ENCODE data around the gene ANTXR1. TPM values are rescaled to one million over a fixed set of nuclear protein-coding genes. Genes with fewer than 3 reads are reported as not detected.

The ANTXR1 gene
- total and polyA plus RNA-seq, 9 of the 15 experiments (the other 6 are each of a cell fraction or from before 2014, with no cell fraction given): 0.07 to 1.00 (median 0.54) TPM

GRCh38 chr2:69165091-69165880 is 152.3 kb downstream of the ANTXR1 start (continued):
- TF ChIP-seq, protein P1, sequence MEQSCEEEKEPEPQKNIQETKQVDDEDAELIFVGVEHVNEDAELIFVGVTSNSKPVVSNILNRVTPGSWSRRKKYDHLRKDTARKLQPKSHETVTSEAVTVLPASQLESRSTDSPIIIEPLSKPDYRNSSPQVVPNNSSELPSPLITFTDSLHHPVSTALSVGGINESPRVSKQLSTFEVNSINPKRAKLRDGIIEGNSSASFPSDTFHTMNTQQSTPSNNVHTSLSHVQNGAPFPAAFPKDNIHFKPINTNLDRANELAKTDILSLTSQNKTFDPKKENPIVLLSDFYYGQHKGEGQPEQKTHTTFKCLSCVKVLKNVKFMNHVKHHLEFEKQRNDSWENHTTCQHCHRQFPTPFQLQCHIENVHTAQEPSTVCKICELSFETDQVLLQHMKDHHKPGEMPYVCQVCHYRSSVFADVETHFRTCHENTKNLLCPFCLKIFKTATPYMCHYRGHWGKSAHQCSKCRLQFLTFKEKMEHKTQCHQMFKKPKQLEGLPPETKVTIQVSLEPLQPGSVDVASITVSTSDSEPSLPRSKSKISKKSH (CRISPR knock-in tag; IDR thresholded peaks at IDR 0.05): no peak
- TF ChIP-seq SRSF3 (IDR thresholded peaks at IDR 0.05; ENCODE audit: insufficient read depth, low read length) (no peak), CHD1 (IDR thresholded peaks at IDR 0.05; ENCODE audit: low read length) (no peak), NR2C1 (IDR thresholded peaks at IDR 0.05) (no peak), NR2C1 (tag; IDR thresholded peaks at IDR 0.05) (no peak)

- Histone ChIP-seq H3K9me3 (replicated peaks; ENCODE audit: control insufficient read depth, insufficient read depth, low read depth, low read length) (no peaks in the 10 kb centered on the region), H3K9me1 (ENCODE audit: control insufficient read depth, insufficient read depth, low read length) (no peaks in the 10 kb centered on the region), H3K79me2 (ENCODE audit: control insufficient read depth, insufficient read depth, low read length) (no peaks in the 10 kb centered on the region), H4K20me1 (replicated peaks; ENCODE audit: control insufficient read depth, insufficient read depth, low read length) (no peaks in the 10 kb centered on the region; the same call in 1 of the 2 replicates), H3K4me1 (replicated peaks in 1 of 2; ENCODE audit: control insufficient read depth in 2 of 2, insufficient read depth in 2 of 2, low read length in 2 of 2) (no peaks in the 10 kb centered on the region; a peak in 1 of 5 replicates), H3K27me3 (ENCODE audit: control insufficient read depth in 2 of 2, insufficient read depth in 2 of 2, low read length in 2 of 2) (peaks cover 17 to 45% of the 10 kb centered on the region in 2 experiments), H3K4me3 (no peak overlapping the region), H3K27ac (ENCODE audit: extremely low read depth, low read depth, low read length) (no peak overlapping the region), H3K36me3 (ENCODE audit: control insufficient read depth, insufficient read depth, low read length) (no peaks in the 10 kb centered on the region), H3K4me2 (ENCODE audit: insufficient read depth, low read length) (no peak overlapping the region), H2AFZ (ENCODE audit: low read depth, low read length) (no peak overlapping the region), H3K9ac (ENCODE audit: insufficient read depth in 1 of 2, low read depth in 2 of 2, low read length in 2 of 2) (no peak overlapping the region)
- no peak for DNase-seq (ENCODE audit: extremely low read depth in 1 of 4, low spot score in 3 of 4)
- no peak for ATAC-seq
- no peak for FAIRE-seq
- TF ChIP-seq MYNN (IDR thresholded peaks at IDR 0.05) (no peak), MYNN (CRISPR knock-in tag; IDR thresholded peaks at IDR 0.05) (no peak), TRIM28 (IDR thresholded peaks at IDR 0.05) (no peak)
- TF ChIP-seq, protein P2, sequence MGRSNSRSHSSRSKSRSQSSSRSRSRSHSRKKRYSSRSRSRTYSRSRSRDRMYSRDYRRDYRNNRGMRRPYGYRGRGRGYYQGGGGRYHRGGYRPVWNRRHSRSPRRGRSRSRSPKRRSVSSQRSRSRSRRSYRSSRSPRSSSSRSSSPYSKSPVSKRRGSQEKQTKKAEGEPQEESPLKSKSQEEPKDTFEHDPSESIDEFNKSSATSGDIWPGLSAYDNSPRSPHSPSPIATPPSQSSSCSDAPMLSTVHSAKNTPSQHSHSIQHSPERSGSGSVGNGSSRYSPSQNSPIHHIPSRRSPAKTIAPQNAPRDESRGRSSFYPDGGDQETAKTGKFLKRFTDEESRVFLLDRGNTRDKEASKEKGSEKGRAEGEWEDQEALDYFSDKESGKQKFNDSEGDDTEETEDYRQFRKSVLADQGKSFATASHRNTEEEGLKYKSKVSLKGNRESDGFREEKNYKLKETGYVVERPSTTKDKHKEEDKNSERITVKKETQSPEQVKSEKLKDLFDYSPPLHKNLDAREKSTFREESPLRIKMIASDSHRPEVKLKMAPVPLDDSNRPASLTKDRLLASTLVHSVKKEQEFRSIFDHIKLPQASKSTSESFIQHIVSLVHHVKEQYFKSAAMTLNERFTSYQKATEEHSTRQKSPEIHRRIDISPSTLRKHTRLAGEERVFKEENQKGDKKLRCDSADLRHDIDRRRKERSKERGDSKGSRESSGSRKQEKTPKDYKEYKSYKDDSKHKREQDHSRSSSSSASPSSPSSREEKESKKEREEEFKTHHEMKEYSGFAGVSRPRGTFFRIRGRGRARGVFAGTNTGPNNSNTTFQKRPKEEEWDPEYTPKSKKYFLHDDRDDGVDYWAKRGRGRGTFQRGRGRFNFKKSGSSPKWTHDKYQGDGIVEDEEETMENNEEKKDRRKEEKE (IDR thresholded peaks at IDR 0.05; ENCODE audit: borderline replicate concordance in 1 of 2, control insufficient read depth in 1 of 2, low read depth in 2 of 2, low read length in 1 of 2): no peak
- 0% methylated on average over 2 of the region's 2 CpGs for WGBS (ENCODE audit: insufficient coverage, low coverage, missing lambda C conversion rate)
- in situ Hi-C loops (cut with MboI) (no loop called here), intact Hi-C loops (cut with micrococcal nuclease) (no loop called here)
- no TSS peak for BruUV-seq (replicated peaks)
- CTCF ChIA-PET (ENCODE audit: low intra/inter-chr PET ratio): no interaction called here
- POLR2A ChIA-PET: interaction anchor here (1.7 kb wide), 1 partner anchor 12 kb away, joined by 6 read pairs; no protein-coding TSS in a partner anchor
These were observed 153.5 kb downstream of the ANTXR1 start for GRCh38 chr2:69166465-69166811.
